ENCODE data around the gene PDE10A.

PDE10A gene

GRCh38 chr6:165653607-165654006 is 9.4 kb downstream of the PDE10A start:
- no peak for DNase-seq

- DNase-seq: no peak
These were observed 9.8 kb downstream of the PDE10A start for GRCh38 chr6:165653196-165653595.

GRCh38 chr6:165652766-165653165 is 10.3 kb downstream of the PDE10A start:
- DNase-seq: peak in 1 of 2 experiments; percentile 15

GRCh38 chr6:165649166-165650137 is 13.6 kb downstream of the PDE10A start:
- no peak for DNase-seq

- DNase-seq: no peak
These were observed 16.0 kb downstream of the PDE10A start for GRCh38 chr6:165647041-165647440.

GRCh38 chr6:165645919-165646318 is 17.1 kb downstream of the PDE10A start:
- DNase-seq: no peak

- peak in 1 of 2 experiments; percentile 9 for DNase-seq
These were observed 18.3 kb downstream of the PDE10A start for GRCh38 chr6:165644586-165645266.

- DNase-seq: no peak
These were observed 20.0 kb downstream of the PDE10A start for GRCh38 chr6:165643015-165643414.

GRCh38 chr6:165641672-165642156 is 21.3 kb downstream of the PDE10A start:
- DNase-seq: no peak

GRCh38 chr6:165640806-165641205 is 22.2 kb downstream of the PDE10A start:
- DNase-seq: no peak

GRCh38 chr6:165638530-165638929 is 24.5 kb downstream of the PDE10A start:
- DNase-seq: no peak

GRCh38 chr6:165637586-165637985 is 25.5 kb downstream of the PDE10A start:
- DNase-seq: no peak

- no peak for DNase-seq
These were observed 26.5 kb downstream of the PDE10A start for GRCh38 chr6:165636402-165637048.

- no peak for DNase-seq
These were observed 27.1 kb downstream of the PDE10A start for GRCh38 chr6:165635965-165636364.

GRCh38 chr6:165634101-165634880 is 28.8 kb downstream of the PDE10A start:
- no peak for DNase-seq

GRCh38 chr6:165632194-165632593 is 30.8 kb downstream of the PDE10A start:
- DNase-seq: no peak

GRCh38 chr6:165630544-165630953 is 32.5 kb downstream of the PDE10A start:
- no peak for DNase-seq

- no peak for DNase-seq
These were observed 34.1 kb downstream of the PDE10A start for GRCh38 chr6:165628955-165629354.

- no peak for DNase-seq
These were observed 35.7 kb downstream of the PDE10A start for GRCh38 chr6:165627366-165627765.

- DNase-seq: no peak
These were observed 36.3 kb downstream of the PDE10A start for GRCh38 chr6:165626711-165627110.

- DNase-seq: no peak
These were observed 38.0 kb downstream of the PDE10A start for GRCh38 chr6:165624871-165625639.

- no peak for DNase-seq
These were observed 41.1 kb downstream of the PDE10A start for GRCh38 chr6:165621940-165622339.
